ENCODE measurements around the gene MLXIPL.

DNA sequence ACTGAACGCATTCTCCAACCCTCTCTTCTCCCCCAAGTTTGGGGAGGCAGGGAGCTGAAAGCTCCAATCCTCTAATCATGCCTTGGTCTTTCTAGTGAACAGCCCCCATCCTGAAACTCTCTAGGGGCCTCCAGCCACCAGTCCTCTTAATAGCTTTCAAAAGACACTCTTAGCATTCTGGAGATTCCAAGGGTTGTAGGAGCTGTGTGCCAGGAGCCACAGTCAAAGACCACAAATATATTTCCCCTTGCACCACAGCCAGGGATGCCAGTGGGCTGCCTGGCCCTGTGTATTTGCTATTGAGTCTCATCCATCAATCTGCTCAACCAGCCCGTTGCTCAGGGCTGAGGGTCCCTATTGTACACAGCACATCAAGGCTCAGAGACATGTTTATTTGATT is 18.5 kb upstream of the MLXIPL start:
- TF ChIP-seq, protein P1, sequence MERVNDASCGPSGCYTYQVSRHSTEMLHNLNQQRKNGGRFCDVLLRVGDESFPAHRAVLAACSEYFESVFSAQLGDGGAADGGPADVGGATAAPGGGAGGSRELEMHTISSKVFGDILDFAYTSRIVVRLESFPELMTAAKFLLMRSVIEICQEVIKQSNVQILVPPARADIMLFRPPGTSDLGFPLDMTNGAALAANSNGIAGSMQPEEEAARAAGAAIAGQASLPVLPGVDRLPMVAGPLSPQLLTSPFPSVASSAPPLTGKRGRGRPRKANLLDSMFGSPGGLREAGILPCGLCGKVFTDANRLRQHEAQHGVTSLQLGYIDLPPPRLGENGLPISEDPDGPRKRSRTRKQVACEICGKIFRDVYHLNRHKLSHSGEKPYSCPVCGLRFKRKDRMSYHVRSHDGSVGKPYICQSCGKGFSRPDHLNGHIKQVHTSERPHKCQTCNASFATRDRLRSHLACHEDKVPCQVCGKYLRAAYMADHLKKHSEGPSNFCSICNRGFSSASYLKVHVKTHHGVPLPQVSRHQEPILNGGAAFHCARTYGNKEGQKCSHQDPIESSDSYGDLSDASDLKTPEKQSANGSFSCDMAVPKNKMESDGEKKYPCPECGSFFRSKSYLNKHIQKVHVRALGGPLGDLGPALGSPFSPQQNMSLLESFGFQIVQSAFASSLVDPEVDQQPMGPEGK (CRISPR knock-in tag; IDR thresholded peaks at IDR 0.05; ENCODE audit: borderline replicate concordance) = no peak
- TF ChIP-seq TOX (CRISPR knock-in tag; IDR thresholded peaks at IDR 0.05; ENCODE audit: borderline replicate concordance) (no peak), ZFP3 (CRISPR knock-in tag; IDR thresholded peaks at IDR 0.05) (no peak), CSDC2 (CRISPR knock-in tag; IDR thresholded peaks at IDR 0.05) (no peak), ARNTL (CRISPR knock-in tag; IDR thresholded peaks at IDR 0.05; ENCODE audit: borderline replicate concordance, low read depth) (no peak)
